Mucosa of stomach (tissue), 1 donor: ENCODE measurements around the gene GABBR2.

Experiments
- H3K27me3 ChIP-seq: one replicate; pipeline ENCODE4 v1.7.0; 2013; ENCODE audit warnings: mild to moderate bottlenecking, low read length; ENCODE audit not compliant: control insufficient read depth, insufficient read depth
- H3K36me3 ChIP-seq: one replicate; pipeline ENCODE4 v1.7.0; 2013; ENCODE audit warnings: low read length; ENCODE audit not compliant: control insufficient read depth, insufficient read depth
- H3K4me1 ChIP-seq: one replicate; pipeline ENCODE4 v1.7.0; 2013; ENCODE audit warnings: mild to moderate bottlenecking, low read length; ENCODE audit not compliant: control insufficient read depth, insufficient read depth
- H3K4me3 ChIP-seq: one replicate; pipeline ENCODE4 v1.7.0; 2013; ENCODE audit warnings: low read length
- H3K9ac ChIP-seq: one replicate; pipeline ENCODE4 v1.7.0; 2013; ENCODE audit warnings: mild to moderate bottlenecking, low read length, moderate library complexity
- H3K9me3 ChIP-seq: one replicate; pipeline ENCODE4 v1.7.0; 2013; ENCODE audit warnings: mild to moderate bottlenecking, low read length, moderate library complexity; ENCODE audit not compliant: control insufficient read depth
- donor health status: Pancreatic carcinoma.

The GABBR2 gene

GRCh38 chr9:98412101-98412842, 296.5 kb downstream of the GABBR2 start:
- Histone ChIP-seq H3K9ac (no peak overlapping the region), H3K36me3 (no peaks in the 10 kb centered on the region), H3K27me3 (no peaks in the 10 kb centered on the region), H3K4me3 (no peak overlapping the region), H3K9me3 (no peaks in the 10 kb centered on the region), H3K4me1 (no peaks in the 10 kb centered on the region)

GRCh38 chr9:98410185-98410697, 298.5 kb downstream of the GABBR2 start:
- Histone ChIP-seq H3K27me3 (no peaks in the 10 kb centered on the region), H3K4me3 (no peak overlapping the region), H3K9me3 (no peaks in the 10 kb centered on the region), H3K36me3 (no peaks in the 10 kb centered on the region), H3K9ac (no peak overlapping the region), H3K4me1 (no peaks in the 10 kb centered on the region)

GRCh38 chr9:98409719-98410118, 299.0 kb downstream of the GABBR2 start:
- H3K4me1 ChIP-seq, result no peaks in the 10 kb centered on the region
- no peaks in the 10 kb centered on the region for H3K9me3 ChIP-seq
- H3K4me3 ChIP-seq, result no peak overlapping the region
- no peaks in the 10 kb centered on the region for H3K36me3 ChIP-seq
- no peak overlapping the region for H3K9ac ChIP-seq
- H3K27me3 ChIP-seq, result no peaks in the 10 kb centered on the region

DNA sequence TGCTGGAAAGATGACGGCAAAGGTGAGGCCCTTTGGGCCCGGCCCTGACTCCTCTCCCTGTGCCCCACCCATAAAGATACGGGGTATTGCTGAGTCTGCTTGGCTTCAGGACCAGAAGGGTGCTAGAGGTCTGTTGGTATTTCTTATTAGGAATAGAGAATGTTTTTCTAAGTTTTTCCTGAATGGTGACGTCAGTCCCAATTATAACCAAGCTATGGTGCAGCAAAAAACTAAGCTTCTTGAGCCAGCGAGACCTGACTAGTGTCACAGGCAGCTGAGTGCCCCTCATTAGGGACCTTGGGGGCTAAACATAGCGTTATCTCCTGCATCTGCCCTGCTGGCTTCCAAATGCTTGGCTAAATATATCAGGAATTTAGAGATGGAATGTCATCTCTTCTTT, 302.3 kb downstream of the GABBR2 start:
- no peak overlapping the region for H3K4me3 ChIP-seq
- no peaks in the 10 kb centered on the region for H3K36me3 ChIP-seq
- H3K27me3 ChIP-seq, result peaks cover 5% of the 10 kb centered on the region

GRCh38 chr9:98404237-98404636, 304.5 kb downstream of the GABBR2 start:
- no peaks in the 10 kb centered on the region for H3K9me3 ChIP-seq
- no peak overlapping the region for H3K9ac ChIP-seq
- H3K4me3 ChIP-seq, result no peak overlapping the region
- H3K36me3 ChIP-seq, result no peaks in the 10 kb centered on the region
- H3K4me1 ChIP-seq, result no peaks in the 10 kb centered on the region
- H3K27me3 ChIP-seq, result peaks cover 5% of the 10 kb centered on the region

More for the DNA sequence above, 302.3 kb downstream of the GABBR2 start:
- Histone ChIP-seq H3K9ac (no peak overlapping the region), H3K4me1 (no peaks in the 10 kb centered on the region), H3K9me3 (no peaks in the 10 kb centered on the region)

- no peak overlapping the region for H3K9ac ChIP-seq
- no peaks in the 10 kb centered on the region for H3K4me1 ChIP-seq
- H3K36me3 ChIP-seq, result no peaks in the 10 kb centered on the region
Observed at GRCh38 chr9:98403715-98404114, 305.0 kb downstream of the GABBR2 start.

DNA sequence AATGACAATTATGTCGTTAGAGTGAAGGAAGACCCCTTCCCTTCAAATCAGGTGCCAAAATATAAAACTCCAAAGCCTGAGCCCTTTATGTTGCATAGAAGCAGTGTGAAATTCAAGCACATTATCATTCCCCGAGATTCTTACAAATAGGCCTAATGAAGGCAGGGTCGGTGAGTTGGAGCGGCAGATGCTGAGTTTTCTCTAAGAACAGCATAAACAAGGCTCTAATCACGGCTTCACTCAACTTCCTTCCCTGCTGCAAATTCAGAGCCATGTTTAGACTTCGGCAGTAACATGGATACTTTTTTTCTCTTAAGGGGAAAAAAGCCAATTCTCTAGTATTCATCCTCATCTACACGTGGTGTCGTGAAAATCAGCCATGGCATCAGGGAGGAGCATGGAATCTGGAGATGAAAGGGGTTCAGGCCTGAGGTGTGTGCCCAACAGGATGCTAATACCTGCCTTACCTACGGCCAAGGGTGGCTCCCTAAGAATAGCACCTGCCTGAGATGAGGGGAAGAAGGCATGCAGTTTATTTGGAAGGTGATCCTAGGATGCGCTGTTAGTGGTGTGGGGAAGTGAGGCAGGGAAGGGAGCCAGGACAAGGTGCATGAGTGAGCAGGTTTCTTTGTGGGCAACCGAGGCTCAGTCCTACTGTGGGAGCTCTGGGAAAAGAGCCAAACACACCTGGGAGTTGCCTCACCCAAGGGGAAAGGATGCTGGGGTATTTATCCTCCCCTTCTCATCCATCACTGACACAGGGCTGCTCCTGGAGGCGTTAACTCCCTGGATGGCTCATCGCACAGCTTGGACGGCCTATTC, 306.5 kb downstream of the GABBR2 start:
- Histone ChIP-seq H3K9me3 (no peaks in the 10 kb centered on the region), H3K9ac (no peak overlapping the region), H3K36me3 (no peaks in the 10 kb centered on the region), H3K4me3 (no peak overlapping the region), H3K4me1 (no peaks in the 10 kb centered on the region), H3K27me3 (peaks cover 9% of the 10 kb centered on the region)

More at GRCh38 chr9:98403715-98404114, 305.0 kb downstream of the GABBR2 start:
- H3K4me3 ChIP-seq, result no peak overlapping the region
- H3K9me3 ChIP-seq, result no peaks in the 10 kb centered on the region
- H3K27me3 ChIP-seq, result peaks cover 8% of the 10 kb centered on the region

GRCh38 chr9:98401140-98402018, 307.4 kb downstream of the GABBR2 start:
- no peak overlapping the region for H3K9ac ChIP-seq
- H3K9me3 ChIP-seq, result no peaks in the 10 kb centered on the region
- H3K4me3 ChIP-seq, result no peak overlapping the region
- H3K4me1 ChIP-seq, result no peaks in the 10 kb centered on the region
- H3K36me3 ChIP-seq, result no peaks in the 10 kb centered on the region
- H3K27me3 ChIP-seq, result peaks cover 9% of the 10 kb centered on the region

GRCh38 chr9:98399950-98400683, 308.6 kb downstream of the GABBR2 start:
- H3K9me3 ChIP-seq, result no peaks in the 10 kb centered on the region
- no peak overlapping the region for H3K4me3 ChIP-seq
- no peaks in the 10 kb centered on the region for H3K4me1 ChIP-seq
- H3K27me3 ChIP-seq, result peaks cover 9% of the 10 kb centered on the region
- no peaks in the 10 kb centered on the region for H3K36me3 ChIP-seq
- H3K9ac ChIP-seq, result no peak overlapping the region

GRCh38 chr9:98396656-98397055, 312.1 kb downstream of the GABBR2 start:
- peaks cover 3% of the 10 kb centered on the region for H3K27me3 ChIP-seq
- H3K9me3 ChIP-seq, result no peaks in the 10 kb centered on the region
- H3K4me1 ChIP-seq, result no peaks in the 10 kb centered on the region
- no peak overlapping the region for H3K9ac ChIP-seq
- no peaks in the 10 kb centered on the region for H3K36me3 ChIP-seq
- H3K4me3 ChIP-seq, result no peak overlapping the region

- no peak overlapping the region for H3K4me3 ChIP-seq
- H3K9ac ChIP-seq, result no peak overlapping the region
- peaks cover 3% of the 10 kb centered on the region for H3K27me3 ChIP-seq
- no peaks in the 10 kb centered on the region for H3K9me3 ChIP-seq
- no peaks in the 10 kb centered on the region for H3K36me3 ChIP-seq
- no peaks in the 10 kb centered on the region for H3K4me1 ChIP-seq
Observed at GRCh38 chr9:98396236-98396635, 312.5 kb downstream of the GABBR2 start.
